HG02571 (cell line): Measurements from ENCODE around the gene HOOK2.
A peak's percentile ranks its signal among the peaks of the same experiment; 100 is the strongest.
"Not testable (repeated sequence)": the region's sequence is repeated elsewhere in the genome, so short reads cannot be mapped to it uniquely, and the experiment has no call there.

Experiments used
- ATAC-seq: cut with Tn5 transposase; IDR thresholded peaks from one replicate; pipeline ENCODE4 v1.9.1; 2021; ENCODE audit warnings: mild to moderate bottlenecking, moderate library complexity; ENCODE audit not compliant: unreplicated experiment

The HOOK2 gene

GRCh38 chr19:12723381-12723640, 52.0 kb downstream of the HOOK2 start:
- no peak for ATAC-seq

DNA sequence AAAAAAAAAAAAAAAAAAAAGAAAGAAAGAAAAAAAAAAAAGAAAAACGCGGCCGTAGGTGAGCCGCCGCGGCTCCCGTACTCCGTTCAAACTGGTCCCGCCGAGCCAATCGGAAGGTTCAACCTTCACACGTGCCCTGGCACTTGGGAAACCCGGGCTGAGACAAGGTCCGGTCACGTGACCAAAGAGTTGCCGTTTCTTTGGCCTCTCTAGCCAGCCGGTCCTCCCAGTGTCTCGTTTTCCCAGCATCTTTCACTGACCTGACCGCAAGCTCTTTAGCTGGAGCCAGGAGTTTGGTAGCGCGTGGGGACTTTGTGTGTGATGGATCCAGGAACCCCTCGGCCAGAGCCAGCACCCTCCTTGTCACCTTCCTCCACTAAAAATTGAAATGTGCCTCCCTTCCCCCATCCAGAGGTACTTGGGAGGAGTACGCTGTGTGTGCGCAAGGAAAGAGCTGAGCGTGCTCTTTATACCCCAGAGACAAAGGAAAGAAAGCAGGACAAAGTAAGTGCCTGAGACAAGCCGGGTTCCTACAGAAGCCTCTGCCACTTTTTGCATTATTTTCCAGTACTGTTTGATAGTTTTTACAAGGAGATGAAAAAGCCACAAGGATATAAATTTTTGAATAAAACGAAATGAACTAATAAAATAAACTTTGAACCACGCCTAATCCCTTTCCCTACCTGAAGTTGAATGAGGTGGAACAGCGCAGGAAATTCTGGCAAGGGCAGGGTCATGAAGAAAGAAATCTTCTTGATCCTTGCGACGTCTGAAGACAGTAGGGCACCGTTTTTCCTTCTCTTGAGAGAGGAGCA, 52.6 kb downstream of the HOOK2 start:
- peak; percentile 84 for ATAC-seq

GRCh38 chr19:12721656-12722565, 53.4 kb downstream of the HOOK2 start:
- ATAC-seq, result peak; percentile 22

DNA sequence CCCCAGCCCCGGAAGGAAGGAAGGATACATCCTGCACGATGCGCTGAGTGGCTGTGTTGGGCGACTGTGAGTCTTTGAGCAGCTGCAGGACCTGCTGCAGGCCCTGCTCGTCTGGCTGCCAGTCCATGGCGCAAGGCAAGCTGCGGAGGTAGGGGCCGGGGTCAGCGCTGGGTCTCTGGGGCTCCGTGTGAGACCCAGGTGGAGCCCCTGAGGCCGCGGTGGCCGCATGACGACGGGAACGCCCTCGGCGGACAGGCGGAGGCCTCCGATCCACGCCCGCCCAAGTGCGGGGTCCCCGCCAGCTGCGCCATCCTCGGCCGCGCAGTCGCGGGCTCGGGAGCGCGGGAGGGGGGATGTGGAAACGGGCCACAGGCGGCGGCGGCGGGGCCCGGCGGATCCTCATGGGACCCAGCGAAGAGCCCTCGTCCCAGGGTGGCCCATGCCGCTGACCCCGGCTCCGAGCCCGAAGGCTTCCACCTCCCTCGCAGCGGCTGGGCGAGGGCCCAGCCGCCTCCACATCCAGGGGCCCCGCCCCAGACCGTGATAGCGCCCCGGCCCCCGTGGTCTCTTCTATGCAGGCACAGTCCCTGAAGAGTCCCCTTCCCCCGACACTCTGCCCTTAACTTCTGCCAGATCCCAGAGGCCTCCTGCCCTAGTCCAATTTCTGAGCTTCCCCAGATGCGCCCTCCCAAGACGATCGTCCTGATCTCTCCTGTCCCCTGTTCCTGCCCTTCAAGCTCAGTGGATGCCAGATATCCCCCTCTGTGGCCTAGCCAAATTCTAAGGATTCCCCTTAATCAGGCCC, 54.3 kb downstream of the HOOK2 start:
- ATAC-seq, result no peak

DNA sequence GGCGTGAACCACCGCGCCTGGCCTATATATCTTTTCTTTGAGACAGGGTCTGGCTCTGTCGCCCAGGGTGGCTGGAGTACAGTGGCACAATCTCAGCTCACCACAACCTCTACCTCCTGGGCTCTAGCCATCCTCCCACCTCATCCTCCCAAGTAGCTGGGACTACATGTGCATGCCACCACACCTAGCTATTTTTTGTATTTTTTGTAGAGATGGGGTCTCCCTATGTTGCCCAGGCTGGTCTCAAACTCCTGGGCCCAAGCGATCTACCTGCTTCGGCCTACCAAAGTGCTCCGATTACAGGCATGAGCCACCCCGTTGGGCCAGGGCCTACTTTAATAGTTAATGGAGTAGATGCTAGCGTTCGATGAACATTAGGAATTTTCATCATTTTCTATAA, 55.1 kb downstream of the HOOK2 start:
- ATAC-seq, result no peak

DNA sequence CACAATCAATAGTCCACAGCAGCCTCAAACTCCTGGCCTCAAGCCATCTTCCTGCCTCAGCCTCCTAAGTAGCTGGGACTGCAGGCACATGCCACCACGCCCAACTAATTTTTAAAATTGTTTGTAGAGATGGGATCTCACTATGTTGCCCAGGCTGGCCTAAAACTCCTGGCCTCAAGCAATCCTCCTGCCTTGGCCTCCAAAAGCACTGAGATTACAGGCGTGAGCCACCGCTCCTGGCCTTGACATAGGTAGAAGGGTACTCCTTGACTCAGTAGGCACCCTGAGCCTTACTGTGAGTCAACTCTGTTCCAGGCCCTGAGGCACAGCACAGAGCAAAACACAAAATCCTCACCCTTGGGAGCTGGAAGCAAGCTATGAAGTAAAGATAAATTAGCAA, 59.4 kb downstream of the HOOK2 start:
- no peak for ATAC-seq

GRCh38 chr19:12715102-12715501, 60.2 kb downstream of the HOOK2 start:
- no peak for ATAC-seq

- ATAC-seq, result not testable (repeated sequence)
Measured at GRCh38 chr19:12713304-12713703, 62.0 kb downstream of the HOOK2 start.
